ENCODE data around the gene KLC4.

KLC4 gene

DNA sequence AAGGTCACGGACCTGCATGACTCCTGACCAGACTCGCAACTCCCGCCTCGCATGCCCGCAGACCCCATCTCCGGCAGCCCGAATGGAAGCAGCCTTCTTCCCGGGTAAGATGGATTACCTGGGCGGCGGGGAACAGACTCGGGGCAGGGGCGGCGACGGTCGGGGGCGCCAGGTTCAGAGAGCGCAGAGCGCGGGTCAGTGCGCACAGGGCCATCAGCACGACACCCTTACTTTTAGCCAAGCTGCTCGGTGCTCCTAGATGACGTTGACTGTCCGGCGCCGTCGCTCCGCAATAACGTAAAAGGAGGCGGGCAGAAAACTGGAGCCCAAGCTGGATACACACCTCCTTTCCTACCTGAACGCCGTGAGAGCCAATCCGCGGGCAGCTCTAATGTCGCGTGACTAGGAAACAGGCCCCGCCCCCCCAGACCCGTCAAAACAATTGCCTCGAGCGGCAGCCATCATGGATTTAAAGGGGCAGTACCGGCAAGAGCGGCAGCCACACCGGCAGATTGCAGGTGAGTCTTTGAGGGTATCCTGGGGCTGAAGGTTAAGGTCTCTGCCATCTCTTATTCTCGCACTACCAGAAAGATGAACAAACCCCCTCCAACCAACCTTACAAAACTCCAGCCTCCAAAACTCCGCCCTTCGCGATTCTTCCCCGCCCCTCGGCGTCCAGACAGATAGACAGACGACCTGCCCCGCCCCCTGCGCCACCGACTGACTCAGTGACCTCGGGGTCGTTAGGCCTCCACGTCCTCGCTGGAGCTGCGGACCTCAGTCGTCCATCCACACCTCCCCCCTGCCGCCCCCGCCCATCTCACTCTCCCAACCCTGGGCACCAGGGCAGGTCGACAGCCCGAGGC lies at the start of gene KLC4, which contains the start of gene MRPL2:
TSS of gene KLC4 (plus strand) at position 464 of the 866 bp plus-strand sequence. CDS start 1,705 bp downstream, outside the sequence.
TSS of gene MRPL2 (minus strand) at position 267 of the 866 bp plus-strand sequence. CDS start at position 214, 53 bp downstream.
- FAIRE-seq, result peak; percentile 68

DNA sequence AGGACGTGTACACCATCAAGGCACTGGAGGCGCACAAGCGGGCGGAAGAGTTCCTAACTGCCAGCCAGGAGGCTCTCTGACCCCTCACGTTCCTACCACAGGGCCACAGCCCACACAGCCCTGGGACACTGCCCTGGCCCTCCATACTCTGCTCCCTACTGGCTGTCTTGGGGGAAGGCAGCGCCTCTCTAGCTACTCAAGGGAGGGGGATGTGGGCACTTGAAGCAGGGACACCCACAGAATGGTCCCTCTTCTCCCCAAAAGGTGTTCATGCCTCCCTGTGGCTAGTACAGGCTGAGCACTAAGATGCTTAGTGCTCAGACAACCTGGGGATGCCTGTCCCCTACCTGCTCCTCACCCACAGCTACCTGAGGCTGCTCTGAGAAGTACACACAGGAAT lies 48.2 kb upstream of the KLC4 start:
- no peak for FAIRE-seq

DNA sequence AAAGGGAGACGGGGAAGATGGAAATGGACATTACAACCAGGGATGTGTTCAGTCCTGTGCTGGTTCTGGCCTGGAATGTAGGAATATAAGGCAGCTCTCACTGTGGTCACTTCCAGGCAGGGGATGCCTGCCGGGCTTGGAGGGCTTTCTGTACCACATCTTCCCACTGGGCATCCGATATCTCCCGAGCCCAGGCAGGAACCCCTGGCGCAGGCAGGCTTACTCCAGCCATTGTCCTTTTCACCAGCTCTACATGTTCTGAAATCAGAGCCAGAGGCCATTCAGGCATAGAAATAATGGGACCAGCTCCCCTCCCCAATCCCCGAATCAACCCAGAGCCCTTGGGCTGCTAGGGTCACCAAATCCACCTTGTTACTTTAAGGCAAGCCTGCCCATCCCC lies 47.1 kb upstream of the KLC4 start:
- FAIRE-seq, result no peak

DNA sequence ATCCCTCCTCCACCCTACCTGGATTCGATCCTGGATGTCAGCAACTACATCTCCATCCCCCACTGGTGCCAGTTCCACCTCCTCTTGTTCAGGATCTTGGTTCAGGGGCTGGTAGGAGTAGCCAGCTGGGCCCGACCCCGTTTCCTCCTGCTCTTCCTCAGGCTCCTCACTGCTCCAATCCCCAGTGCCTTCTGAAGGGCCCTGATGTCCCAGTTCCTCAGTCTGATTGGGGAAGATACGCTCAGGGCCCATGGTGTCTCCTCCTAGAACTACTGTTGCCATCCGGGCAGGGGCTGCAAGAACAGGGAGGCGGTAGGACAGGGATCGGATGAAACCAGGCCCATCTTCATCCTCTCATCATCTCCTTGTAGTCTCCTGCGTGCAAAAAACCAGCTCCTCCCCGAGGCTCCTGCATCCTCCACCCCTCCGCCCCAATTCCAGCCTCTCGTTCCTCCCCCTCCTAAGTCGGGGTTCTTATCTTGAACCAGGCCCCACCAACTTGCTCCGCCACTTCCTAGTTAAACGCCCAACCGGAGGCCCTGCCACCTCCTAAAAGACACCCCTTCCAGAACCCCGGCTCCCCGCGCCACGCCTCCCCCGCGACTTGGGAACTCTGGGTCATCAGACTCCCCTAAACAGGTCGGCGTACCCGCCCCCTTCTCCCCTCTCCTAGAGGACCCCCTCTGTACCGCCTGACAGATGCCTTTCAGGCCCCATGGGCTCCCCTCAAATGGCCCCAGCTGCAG lies 46.2 kb upstream of the KLC4 start:
- no peak for FAIRE-seq

DNA sequence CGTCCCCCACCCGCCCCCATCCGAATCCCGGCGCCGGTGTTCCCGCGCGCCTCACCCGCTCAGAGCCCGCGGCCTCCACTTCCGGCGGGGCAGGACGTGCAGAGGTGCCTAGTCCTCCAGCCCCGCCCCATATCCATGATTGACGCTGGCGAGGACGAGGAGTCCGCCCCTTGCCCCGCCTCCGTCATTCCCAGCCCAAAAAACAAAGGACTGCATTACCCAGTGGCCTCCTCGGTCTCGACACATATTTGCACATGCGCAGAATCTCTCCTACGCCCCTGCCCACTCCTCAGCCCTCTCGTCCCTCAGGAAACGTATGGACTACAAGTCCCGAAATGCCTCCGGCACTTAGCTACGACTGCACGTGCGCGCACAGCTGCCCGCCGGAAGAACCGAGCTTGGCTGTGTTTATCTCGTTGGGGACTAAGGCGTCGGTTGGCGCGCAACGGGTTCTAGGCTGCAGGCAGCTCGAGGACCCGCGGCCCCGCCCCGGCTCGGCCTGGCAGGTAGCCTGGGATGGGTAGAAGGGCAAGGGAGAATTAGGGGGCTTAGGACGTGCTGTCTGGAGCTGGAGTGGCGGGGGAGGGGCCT lies 45.5 kb upstream of the KLC4 start, which contains the start of the genes KLHDC3 and MEA1:
TSS of gene KLHDC3 (plus strand) at position 407 of the 591 bp plus-strand sequence. CDS start 2,944 bp downstream, outside the sequence.
TSS of gene MEA1 (minus strand) at position 104 of the 591 bp plus-strand sequence. CDS start 133 bp downstream, outside the sequence.
- FAIRE-seq, result peak; percentile 97

DNA sequence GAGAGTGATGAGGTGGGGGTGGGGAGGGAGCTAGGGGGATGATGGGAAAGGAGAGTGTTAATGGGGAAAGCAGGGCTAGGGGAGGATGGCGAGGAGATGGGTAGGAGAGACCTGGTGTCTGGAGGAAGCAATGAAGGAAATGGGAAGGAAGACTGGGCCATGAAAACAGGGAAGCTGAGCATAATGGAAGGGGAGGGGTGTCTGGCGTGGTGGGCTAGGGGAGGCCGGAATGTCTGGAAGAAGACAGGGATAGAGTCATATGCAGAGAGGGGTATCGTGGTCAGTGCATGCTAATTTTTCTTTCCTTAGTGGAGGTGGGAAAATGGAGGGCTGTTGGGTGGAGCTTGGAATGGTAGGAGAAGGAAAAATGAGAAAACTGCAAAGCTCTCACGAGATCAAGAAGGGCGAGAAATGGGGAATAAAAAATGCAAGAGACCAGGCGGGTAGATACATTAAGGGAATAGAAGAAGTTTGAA lies 45.0 kb upstream of the KLC4 start:
- FAIRE-seq, result no peak

DNA sequence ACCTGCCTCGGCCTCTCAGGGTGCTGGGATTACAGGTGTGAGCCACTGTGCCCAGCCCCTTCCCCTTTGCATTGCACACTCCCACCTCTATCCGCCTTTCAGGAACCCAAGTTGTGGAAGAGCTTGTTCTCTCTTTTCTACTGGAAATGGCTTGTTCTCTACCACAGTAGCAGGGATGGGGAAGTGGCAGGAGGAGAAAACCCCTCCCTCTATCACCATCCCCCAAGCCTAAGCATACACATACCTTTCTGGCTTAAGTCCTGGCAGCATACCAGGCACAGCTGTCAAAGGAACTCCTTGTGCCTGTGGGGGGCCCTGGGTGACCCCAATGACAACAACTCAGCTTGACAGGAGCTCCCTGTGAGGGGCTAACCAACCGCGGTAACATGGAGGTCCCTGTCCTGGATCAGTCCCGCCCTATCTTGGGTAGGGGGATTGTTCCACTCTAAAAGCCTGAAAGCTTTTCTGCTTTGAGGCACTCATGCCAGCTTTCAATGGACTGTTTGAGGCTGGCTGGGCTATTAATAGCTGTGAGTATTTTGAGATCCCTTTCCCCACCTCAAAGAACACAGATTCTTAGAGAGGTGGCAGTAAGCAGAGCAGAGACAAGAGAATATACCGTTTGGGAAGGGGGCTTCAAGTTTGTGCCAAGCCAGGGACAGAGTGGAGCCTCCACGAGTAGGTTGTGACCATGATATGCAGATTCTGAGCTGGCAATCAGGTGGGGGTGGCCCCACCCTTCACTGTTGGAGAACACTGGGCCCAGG lies 43.1 kb upstream of the KLC4 start:
- no peak for FAIRE-seq

DNA sequence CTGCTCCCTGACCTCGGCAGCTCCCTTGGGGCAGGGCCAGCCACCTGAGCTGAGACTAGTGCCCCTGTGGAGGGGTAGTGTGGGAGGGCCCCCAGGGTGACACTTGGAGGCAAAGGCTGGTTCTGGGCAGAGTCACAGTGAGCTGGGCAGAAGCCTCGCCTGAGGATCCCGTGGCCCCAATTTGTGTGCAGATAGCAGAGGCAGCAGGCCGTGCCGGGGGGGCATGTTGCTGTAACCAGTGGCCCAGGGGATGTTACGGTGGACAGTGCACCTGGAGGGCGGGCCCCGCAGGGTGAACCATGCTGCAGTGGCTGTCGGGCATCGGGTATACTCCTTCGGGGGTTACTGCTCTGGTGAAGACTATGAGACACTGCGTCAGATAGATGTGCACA lies 42.5 kb upstream of the KLC4 start:
- no peak for FAIRE-seq

DNA sequence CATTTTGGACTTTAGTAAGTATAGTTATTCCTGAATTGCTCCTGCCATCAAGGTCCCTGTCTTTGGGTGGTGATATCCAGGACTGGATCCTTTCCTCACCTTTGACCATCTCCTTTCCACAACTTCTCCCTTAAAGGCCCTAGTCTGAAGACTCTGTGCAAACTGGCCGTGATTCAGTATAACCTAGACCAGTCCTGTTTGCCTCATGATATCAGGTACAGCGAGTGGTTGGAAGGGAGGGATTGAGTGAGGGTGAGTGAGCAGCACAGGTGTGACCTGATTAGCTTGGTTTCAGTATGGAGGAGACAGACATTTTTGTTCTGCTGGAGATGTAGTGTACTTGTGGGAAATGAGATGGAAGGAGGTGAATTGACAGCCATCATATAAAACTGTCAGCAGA lies 40.3 kb upstream of the KLC4 start:
- FAIRE-seq, result no peak

DNA sequence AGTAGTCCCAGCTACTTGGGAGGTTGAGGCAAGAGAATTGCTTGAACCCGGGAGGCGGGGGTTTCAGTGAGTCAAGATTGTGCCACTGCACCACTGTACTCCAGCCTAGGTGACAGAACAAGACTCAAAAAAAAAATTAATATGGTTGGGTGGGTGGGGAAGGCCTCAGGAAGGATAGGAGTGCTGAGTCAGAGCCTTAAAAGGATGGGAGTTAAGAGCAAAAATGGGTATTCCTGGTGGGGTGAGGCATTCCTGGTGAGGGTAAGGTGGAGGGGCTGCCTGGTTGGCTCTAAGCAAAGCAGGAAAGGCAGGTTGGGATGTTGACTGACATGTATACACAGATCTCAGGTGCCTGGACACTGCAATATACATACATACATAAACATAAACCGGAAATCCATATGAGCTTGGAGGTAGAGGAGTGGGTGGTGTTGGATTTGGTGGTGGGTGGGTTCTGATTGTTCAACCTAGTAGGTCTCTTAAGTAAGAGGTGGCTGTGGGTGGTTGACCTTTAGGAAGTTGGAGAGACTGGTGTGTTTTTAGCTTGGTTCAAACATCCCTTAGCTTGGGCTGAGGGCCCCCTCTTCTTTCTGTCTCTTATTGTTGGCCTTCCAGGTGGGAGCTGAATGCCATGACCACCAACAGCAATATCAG lies 39.3 kb upstream of the KLC4 start:
- no peak for FAIRE-seq

DNA sequence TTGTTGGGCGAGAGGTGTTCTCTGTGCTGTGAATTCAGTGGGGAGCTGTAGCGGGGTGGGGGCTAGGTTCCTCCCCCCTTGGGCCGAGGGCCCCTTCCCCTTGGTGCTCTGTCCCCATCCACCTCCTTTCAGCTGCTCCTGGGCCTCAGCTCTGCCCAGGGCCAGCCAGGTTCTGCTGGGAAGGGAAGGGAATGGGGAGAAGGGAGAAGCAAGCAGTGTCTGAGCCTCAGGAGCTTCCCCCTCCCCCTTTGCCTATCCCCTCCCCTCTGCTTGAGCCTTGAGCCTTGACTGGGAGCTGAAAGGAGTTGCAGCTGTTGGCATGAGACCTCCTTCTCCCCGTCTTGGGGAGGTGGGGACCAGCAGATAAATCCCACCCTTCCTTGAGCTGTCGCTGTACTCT lies 38.6 kb upstream of the KLC4 start:
- FAIRE-seq, result no peak

DNA sequence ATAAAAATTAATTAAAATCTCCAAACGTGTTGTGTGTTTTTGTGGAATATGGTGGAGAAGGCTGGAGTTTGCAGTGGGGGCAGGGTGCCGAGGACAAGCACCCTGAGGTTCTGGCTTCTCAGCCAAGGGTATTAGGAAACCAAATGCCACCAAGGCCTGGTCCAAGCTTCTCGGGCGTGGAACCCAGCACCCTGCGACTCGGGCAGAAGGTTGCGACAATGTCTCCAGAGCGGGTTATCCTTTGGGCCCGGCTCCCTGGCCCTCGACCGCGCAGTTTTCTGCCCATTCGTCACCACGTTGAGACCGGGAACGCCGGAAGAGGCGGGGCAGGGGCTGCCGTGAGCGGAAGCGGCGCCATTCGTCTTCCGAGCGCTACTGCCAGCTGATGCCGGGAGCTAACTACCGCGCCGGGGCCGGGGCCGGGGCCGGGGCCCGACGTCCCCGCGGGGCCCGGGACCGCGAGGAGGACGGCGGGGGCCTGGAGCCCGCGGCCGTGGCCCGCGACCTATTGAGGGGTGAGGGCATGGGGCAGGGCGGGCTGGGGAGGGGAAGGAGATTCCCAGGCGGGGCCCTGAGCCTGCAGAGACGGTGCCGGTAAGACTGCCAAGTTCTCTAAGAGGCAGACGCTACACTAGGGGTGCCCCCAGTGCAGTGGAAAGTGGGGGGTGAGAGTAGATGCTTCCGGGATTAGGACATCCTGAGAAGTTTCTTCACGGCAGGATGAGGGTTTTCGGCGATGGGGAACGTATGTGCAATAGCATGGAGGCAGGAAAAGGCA lies 38.0 kb upstream of the KLC4 start, which contains the start of gene RRP36:
TSS of gene RRP36 (plus strand) at position 354 of the 778 bp plus-strand sequence. CDS start at position 386, 32 bp downstream.
- FAIRE-seq, result no peak

DNA sequence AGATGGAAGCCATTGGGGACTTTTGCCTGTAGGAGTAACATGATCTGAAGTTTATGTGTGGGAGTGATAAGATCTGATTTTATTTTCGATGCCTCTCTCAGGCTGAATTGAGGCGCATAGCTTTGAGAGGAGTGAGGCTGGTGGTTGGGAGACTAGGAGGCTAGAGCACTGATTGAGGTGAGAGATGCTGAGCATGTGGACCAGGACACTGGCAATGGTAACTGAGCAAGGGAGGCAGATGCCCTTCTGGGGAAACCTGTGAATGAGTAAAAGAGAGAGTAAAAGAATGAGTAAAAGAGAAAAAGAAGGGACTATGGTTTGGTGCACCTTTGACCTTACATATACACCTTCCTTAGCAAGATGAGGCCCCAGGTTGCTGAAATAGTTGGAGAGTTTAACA lies 35.0 kb upstream of the KLC4 start:
- no peak for FAIRE-seq

DNA sequence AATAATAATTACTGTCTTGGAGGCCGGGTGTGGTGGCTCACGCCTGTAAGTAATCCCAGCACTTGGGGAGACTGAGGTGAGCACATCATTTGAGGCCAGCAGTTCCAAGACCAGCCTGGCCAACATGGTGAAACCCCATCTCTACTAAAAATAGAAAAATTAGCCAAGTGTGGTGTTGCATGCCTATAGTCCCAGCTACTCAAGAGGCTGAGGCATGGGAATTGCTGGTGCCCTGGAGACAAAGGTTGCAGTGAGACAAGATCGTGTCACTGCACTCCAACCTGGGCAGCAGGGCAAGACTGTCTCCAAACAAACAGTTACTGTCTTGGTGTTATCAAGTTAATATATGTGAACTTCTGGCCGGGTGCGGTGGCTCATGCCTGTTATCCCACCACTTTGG lies 33.1 kb upstream of the KLC4 start:
- FAIRE-seq, result no peak

DNA sequence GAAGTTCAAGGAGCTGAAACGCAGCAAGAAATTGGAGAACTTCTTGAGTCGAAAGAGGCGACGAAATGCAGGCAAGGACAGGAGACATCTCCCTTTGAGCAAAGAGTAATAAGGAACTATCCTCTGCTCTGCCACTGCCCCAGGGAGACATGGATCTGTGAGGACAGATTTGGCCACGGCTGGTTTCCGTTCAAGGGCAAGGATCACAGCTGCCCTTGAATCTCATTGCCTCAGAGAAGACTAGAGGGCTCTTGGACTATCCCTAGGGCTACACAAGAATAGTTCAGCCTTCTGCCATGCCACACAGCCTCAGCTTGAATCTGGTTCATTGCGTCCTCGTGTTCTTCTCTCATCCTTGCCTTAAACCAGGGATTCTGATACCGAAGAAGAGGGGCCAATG lies 30.3 kb upstream of the KLC4 start:
- no peak for FAIRE-seq

DNA sequence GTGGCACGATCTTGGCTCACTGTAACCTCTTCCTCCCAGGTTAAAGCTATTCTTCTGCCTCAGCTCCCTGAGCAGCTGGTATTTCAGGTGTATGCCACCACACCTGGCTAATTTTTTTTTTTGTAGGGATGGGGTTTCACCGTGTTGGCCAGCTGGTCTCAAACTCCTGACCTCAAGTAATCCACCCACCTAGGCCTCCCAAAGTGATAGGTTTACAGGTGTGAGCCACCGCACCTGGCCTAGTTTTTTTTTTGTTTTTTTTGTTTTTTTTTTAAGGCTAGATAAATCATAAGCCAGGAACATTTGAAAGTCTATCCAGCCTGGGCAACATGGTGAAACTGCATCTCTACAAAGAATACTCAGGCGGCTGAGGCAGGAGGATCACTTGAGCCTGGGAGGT lies 27.1 kb upstream of the KLC4 start:
- no peak for FAIRE-seq

DNA sequence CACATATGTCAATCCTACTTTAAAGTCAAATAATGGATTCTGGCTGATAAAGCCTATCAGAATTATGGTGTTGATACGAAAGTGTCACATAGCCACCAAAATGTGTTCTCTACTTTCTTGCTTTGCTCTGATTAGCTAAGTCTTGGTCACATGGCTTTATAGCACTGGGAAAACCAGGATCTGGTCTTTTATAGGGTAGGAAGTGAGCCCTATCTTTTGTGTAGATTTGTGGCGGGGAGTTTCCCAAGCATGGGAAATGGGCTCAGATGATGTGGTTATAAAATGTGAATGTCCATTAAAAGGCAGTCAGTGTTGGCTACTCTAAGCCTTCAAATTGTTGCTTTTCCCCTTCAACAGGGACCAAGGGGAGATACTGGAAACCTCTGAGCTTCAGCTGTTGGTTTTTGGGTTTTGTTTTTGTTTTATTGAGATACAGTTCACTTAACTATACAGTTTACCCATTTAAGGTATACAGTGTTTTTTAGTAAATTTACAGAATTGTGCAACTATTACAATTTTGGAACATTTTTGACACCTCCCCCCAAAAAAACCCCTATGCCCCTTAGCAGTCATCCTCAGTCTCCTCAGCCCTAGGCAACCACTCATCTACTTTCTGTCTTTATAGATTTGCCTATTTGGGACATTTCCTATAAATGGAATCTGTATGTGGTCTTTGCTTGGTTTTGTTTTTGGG lies 25.8 kb upstream of the KLC4 start:
- FAIRE-seq, result no peak

DNA sequence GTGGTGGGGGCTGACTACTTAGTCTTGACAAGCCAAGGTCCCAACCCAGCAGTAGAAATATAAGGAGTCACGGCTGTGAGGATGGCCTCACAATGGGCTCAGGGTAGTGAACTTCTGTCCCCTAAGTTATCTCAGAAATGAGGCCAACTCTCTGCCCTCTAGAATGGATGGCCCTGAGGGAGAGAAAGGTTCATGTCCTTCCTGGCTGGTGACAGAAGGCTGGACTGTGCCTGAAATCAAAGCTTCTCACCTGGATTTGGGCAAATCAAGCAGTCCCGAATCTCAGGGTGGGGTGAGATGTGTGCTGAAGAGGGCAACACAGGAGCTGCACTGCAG lies 25.3 kb upstream of the KLC4 start:
- no peak for FAIRE-seq

DNA sequence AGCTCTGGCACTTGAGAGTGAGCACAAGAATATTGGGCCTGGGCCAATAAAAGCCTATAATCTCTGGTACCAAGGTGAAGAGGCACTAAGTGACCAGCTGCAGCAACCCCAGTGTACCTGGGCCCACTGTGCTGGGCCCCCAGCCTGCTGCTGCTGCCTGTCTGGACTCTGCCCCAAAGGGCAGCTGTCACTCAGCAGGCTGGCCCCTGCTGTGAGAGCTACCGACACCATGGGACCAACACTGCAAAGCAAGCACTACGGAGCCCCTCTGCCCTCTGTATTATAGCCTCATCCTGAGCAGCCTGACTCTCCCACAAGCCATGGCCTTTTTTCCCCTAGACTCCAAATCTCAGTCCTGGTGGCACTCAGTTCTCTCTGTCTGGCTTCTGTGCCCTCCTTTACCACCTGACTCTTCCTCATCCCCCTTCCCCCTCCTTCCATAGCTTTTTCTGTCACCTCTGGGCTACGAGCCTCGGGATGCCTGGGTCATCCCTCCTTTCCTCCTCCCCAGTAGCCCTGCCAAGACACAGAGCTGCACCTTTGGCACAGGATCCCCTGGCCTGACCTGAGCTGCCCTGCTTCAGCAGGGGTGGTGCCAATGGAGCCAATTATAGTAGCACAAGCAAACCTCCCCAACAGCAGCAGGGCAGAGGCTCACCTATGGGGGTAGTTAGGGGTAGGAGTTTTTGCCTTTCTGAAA lies 23.8 kb upstream of the KLC4 start:
- no peak for FAIRE-seq

DNA sequence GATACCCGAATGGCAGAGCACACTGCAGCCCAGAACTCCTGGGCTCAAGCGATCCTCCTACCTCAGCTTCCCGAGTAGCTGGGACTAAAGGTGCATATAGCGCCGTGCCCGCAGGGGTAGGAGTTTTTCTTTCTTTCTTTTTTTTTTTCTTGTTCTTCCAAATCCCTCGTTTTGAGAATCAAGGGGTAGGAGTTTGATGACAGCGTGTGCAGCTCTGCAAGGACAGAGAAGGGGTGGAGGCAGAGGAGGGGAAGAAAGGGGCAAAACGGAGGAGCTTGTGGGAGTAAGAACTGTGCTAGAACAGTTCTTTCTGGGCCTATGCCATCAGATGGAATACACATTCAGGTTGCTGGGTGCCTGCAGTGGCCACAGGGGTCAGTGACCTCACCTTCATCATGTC lies 22.7 kb upstream of the KLC4 start:
- no peak for FAIRE-seq
